ENCODE results near the gene SSBP3. TPM values are rescaled to one million over a fixed set of nuclear protein-coding genes. Genes with fewer than 3 reads are reported as not detected.

Gene SSBP3
- total RNA-seq, 1 experiment from 2014 or later, result 115 TPM

DNA sequence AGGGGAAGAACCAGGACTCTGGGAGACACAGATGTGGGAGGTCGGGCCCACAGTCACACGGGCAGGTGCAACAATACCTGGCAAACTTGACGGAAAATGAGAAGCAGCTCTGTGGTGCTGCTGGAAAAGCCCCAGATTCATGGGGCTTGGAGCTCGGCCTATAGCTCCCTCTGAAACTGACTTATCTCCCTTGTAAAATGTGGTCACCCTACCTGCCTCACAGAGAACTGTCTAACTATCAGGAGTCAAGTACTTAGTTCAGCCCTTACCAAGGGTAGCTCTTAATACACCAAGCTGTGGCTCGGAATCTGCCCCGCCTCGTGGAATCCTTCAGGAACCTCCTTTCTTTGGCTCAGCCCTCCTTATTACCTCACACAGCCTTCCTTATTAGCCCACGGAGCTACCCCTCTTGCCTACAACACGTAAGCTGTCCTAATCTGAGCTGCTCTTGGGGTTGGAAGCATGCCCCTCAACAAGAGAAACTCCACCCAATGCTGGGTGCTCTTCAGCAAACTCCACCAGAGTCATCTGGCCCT lies 137.4 kb downstream of the SSBP3 start:
- POLR2A ChIA-PET, result interaction anchor here (0.7 to 0.9 kb wide), 2 partner anchors 31 to 223 kb away, joined by 3 to 5 read pairs; no protein-coding TSS in a partner anchor
- ATAC-seq (no peak), DNase-seq (ENCODE audit: low spot score) (no peak)
- no peaks in the 10 kb centered on the region for H3K9me3 Mint-ChIP-seq
- H3K27ac Mint-ChIP-seq, result peak overlapping the region; percentile 79
- peaks cover 2% of the 10 kb centered on the region; the same call in 1 of the 2 replicates for H3K36me3 Mint-ChIP-seq
- H3K4me3 Mint-ChIP-seq, result no peak overlapping the region
- peaks cover 25% of the 10 kb centered on the region for H3K4me1 Mint-ChIP-seq
- H3K27me3 Mint-ChIP-seq (ENCODE audit: low read depth), result no peaks in the 10 kb centered on the region
- CTCF ChIA-PET, result interaction anchor here (0.6 to 1.9 kb wide), 5 partner anchors 8 to 277 kb away, joined by 3 to 6 read pairs (median 4); no protein-coding TSS in a partner anchor
- TF ChIP-seq, protein P1, sequence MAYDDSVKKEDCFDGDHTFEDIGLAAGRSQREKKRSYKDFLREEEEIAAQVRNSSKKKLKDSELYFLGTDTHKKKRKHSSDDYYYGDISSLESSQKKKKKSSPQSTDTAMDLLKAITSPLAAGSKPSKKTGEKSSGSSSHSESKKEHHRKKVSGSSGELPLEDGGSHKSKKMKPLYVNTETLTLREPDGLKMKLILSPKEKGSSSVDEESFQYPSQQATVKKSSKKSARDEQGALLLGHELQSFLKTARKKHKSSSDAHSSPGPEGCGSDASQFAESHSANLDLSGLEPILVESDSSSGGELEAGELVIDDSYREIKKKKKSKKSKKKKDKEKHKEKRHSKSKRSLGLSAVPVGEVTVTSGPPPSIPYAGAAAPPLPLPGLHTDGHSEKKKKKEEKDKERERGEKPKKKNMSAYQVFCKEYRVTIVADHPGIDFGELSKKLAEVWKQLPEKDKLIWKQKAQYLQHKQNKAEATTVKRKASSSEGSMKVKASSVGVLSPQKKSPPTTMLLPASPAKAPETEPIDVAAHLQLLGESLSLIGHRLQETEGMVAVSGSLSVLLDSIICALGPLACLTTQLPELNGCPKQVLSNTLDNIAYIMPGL (CRISPR knock-in tag; IDR thresholded peaks at IDR 0.05), result no peak
- TF ChIP-seq, protein P2, sequence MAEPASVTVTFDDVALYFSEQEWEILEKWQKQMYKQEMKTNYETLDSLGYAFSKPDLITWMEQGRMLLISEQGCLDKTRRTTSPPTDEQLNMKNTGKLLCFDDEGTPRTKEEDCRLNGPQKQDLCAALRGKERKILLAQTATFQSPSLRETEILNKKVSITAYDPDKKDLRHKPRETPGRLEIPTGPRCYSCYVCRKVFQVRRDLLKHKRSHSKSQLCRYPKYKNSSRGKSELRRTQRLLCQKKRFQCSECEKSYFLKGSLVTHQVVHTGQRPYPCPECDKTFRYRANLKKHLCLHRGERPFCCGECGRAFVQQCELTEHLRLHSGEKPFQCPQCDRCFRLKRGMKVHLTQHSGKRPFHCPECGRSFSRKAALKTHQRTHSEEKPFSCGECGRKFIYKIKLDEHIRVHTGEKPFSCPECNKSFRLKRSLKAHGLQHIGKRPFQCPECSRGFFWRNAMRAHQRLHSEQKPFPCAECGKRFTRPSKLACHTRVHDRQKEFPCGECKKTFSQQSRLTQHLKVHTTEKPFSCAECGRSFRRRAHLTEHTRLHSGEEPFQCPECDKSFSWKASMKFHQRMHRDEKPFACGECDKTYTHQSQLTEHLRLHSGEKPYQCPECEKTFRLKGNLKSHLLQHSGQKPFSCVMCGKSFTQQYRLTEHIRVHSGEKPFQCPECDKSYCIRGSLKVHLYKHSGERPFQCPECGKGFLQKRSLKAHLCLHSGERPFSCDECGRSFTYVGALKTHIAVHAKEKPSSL (CRISPR knock-in tag; conservative IDR thresholded peaks at IDR 0.05), result no peak
- no peak for TF ChIP-seq NFATC4 (CRISPR knock-in tag; IDR thresholded peaks at IDR 0.05)
- no peak for TF ChIP-seq GABPB1 (CRISPR knock-in tag; IDR thresholded peaks at IDR 0.05)
- TF ChIP-seq, protein P3, sequence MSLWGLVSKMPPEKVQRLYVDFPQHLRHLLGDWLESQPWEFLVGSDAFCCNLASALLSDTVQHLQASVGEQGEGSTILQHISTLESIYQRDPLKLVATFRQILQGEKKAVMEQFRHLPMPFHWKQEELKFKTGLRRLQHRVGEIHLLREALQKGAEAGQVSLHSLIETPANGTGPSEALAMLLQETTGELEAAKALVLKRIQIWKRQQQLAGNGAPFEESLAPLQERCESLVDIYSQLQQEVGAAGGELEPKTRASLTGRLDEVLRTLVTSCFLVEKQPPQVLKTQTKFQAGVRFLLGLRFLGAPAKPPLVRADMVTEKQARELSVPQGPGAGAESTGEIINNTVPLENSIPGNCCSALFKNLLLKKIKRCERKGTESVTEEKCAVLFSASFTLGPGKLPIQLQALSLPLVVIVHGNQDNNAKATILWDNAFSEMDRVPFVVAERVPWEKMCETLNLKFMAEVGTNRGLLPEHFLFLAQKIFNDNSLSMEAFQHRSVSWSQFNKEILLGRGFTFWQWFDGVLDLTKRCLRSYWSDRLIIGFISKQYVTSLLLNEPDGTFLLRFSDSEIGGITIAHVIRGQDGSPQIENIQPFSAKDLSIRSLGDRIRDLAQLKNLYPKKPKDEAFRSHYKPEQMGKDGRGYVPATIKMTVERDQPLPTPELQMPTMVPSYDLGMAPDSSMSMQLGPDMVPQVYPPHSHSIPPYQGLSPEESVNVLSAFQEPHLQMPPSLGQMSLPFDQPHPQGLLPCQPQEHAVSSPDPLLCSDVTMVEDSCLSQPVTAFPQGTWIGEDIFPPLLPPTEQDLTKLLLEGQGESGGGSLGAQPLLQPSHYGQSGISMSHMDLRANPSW (CRISPR knock-in tag; conservative IDR thresholded peaks at IDR 0.05; ENCODE audit: low read depth), result no peak
- TF ChIP-seq, protein P4, sequence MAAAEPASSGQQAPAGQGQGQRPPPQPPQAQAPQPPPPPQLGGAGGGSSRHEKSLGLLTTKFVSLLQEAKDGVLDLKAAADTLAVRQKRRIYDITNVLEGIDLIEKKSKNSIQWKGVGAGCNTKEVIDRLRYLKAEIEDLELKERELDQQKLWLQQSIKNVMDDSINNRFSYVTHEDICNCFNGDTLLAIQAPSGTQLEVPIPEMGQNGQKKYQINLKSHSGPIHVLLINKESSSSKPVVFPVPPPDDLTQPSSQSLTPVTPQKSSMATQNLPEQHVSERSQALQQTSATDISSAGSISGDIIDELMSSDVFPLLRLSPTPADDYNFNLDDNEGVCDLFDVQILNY (CRISPR knock-in tag; IDR thresholded peaks at IDR 0.05), result no peak

DNA sequence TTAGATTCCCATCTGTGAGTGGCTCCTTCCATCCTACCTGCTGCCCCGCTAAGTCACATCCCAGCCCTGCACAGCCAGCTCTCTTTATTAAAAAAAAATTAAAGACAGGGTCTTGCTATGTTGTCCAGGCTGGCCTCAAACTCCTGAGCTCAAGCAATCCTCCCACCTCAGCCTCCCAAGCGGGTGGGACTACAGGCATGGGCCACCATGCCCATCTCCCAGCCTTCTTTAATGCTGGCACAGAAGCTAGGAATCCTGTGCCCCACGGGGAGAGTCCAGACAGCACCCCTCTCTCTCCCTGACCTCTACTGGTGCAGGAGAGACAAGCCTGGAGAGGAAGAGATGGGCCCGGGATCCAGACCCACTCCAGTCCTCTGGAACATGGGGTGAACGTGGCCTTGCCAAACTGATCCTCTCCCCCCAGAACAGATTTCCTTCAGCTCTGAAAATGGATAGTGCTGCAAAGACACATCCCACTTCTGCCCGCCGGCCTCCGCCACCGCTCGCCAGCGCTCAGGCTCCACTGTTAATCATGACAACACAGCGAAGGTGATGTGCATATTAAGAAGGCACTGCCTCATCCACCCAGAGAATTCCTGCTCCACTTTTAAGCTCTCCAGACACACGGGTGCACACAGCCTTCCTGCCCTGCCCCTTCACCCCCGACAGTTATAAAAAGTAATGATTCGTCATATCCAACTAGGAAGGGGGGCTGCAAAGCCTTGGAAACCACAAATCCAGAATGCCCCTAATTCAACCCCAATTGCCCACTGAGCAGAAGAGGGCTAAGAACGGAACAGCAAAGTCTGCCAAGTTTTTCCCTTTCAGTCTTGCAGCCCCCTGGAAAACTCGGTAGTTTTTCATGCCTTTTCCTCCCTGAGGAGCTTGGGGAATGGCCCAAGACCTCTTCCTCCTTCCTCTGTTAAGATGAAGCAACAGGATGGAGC lies 138.1 kb downstream of the SSBP3 start:
- Mint-ChIP-seq H3K27ac (no peak overlapping the region), H3K9me3 (no peaks in the 10 kb centered on the region), H3K36me3 (peaks cover 2% of the 10 kb centered on the region; the same call in 1 of the 2 replicates), H3K4me3 (no peak overlapping the region), H3K4me1 (peaks cover 24% of the 10 kb centered on the region), H3K27me3 (ENCODE audit: low read depth) (no peaks in the 10 kb centered on the region)
- POLR2A ChIA-PET, result interaction anchor here (0.7 to 0.9 kb wide), 2 partner anchors 32 to 224 kb away, joined by 3 to 5 read pairs; no protein-coding TSS in a partner anchor
- CTCF ChIA-PET, result interaction anchor here (0.8 to 1.9 kb wide), 4 partner anchors 8 to 276 kb away, joined by 3 to 6 read pairs (median 4); no protein-coding TSS in a partner anchor
- TF ChIP-seq, protein P5, sequence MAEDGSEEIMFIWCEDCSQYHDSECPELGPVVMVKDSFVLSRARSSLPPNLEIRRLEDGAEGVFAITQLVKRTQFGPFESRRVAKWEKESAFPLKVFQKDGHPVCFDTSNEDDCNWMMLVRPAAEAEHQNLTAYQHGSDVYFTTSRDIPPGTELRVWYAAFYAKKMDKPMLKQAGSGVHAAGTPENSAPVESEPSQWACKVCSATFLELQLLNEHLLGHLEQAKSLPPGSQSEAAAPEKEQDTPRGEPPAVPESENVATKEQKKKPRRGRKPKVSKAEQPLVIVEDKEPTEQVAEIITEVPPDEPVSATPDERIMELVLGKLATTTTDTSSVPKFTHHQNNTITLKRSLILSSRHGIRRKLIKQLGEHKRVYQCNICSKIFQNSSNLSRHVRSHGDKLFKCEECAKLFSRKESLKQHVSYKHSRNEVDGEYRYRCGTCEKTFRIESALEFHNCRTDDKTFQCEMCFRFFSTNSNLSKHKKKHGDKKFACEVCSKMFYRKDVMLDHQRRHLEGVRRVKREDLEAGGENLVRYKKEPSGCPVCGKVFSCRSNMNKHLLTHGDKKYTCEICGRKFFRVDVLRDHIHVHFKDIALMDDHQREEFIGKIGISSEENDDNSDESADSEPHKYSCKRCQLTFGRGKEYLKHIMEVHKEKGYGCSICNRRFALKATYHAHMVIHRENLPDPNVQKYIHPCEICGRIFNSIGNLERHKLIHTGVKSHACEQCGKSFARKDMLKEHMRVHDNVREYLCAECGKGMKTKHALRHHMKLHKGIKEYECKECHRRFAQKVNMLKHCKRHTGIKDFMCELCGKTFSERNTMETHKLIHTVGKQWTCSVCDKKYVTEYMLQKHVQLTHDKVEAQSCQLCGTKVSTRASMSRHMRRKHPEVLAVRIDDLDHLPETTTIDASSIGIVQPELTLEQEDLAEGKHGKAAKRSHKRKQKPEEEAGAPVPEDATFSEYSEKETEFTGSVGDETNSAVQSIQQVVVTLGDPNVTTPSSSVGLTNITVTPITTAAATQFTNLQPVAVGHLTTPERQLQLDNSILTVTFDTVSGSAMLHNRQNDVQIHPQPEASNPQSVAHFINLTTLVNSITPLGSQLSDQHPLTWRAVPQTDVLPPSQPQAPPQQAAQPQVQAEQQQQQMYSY (CRISPR knock-in tag; IDR thresholded peaks at IDR 0.05), result no peak
- TF ChIP-seq ZNF121 (CRISPR knock-in tag; IDR thresholded peaks at IDR 0.05), result peak; percentile 42; the same call in 1 of the 2 replicates
- DNase-seq (ENCODE audit: low spot score) (no peak), ATAC-seq (no peak)

Data from WTC11 (cell line).